ENCODE data around the gene ERGIC1. TPM values are rescaled to one million over a fixed set of nuclear protein-coding genes. Genes with fewer than 3 reads are reported as not detected.

Gene ERGIC1
- total and polyA plus RNA-seq, 2 experiments from 2014 or later, result 25.2 to 92.2 TPM

DNA sequence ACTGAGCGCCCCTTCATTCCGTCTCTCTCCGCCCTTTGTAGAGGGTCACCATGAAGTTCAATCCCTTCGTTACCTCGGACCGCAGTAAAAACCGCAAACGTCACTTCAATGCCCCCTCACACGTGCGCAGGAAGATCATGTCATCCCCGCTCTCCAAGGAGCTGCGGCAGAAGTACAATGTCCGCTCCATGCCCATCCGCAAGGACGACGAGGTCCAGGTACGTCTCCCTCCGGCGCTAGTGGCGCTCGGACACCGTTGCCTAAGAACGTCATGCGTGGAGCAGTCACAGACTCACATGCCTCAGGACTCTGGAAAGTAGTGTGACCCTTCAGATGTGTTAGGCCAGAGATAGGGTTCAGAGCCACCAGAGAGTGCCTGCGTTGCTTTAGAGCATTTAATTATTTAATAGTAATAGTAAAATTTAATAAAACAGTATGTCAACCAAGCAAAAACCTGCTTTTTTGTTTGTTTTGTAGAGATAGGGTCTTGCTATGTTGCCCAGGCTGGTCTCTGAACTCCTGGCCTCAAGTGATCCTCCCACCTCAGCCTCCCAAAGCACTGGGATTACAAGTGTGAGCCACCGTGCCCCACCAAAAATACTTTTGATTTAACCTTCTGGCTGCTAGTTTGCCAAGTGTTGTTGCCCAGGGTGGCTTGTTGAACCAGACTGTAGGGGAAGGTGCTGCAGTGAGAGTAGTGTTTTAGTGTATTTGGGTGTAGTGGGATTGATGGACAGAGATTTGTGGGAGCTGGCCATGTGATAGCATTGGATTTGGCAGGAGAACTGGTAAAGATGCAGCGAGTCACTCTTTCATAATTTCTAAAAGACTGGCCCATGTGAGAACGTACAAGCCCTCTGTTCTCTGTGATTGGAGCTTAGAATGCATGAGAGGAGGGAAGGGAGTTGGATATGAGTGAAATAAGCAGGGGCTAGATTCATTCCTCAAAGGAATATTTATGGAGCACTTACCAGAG lies 126.1 kb downstream of the ERGIC1 start:
- Histone ChIP-seq H3K4me3 (peak overlapping the region; percentile 98), H4K20me1 (replicated peaks; ENCODE audit: insufficient read depth) (peaks cover 12% of the 10 kb centered on the region; the same call in 1 of the 2 replicates), H3K4me2 (peak overlapping the region; percentile 97), H3F3A (replicated peaks; ENCODE audit: low read depth) (no peaks in the 10 kb centered on the region), H3K27me3 (ENCODE audit: insufficient read depth) (peaks cover 22% of the 10 kb centered on the region), H3K9me2 (ENCODE audit: insufficient read depth) (no peaks in the 10 kb centered on the region), H3K79me2 (replicated peaks; ENCODE audit: insufficient read depth) (peaks cover 12% of the 10 kb centered on the region), H3K36me3 (ENCODE audit: insufficient read depth) (no peaks in the 10 kb centered on the region), H3K27ac (ENCODE audit: low read depth) (no peak overlapping the region), H2AFZ (peak overlapping the region; percentile 97), H3K4me1 (ENCODE audit: insufficient read depth) (peaks cover 3% of the 10 kb centered on the region; the same call in 1 of the 2 replicates)
- no peaks in the 10 kb centered on the region for H3K9me3 Mint-ChIP-seq
- DNase-seq (ENCODE audit: low spot score) (peak; percentile 37), ATAC-seq (no peak)
- peaks cover 15% of the 10 kb centered on the region for H3K36me3 Mint-ChIP-seq (ENCODE audit: low read depth)
- peaks cover 3% of the 10 kb centered on the region; the same call in 2 of the 3 replicates for H3K4me1 Mint-ChIP-seq
- H3K27ac Mint-ChIP-seq, result peak overlapping the region; percentile 88
- peak overlapping the region; percentile 96 for H3K4me3 Mint-ChIP-seq
- peaks cover 18% of the 10 kb centered on the region for H3K27me3 Mint-ChIP-seq (ENCODE audit: insufficient read depth, low read depth, poor library complexity)
- TF ChIP-seq CREB1 (CRISPR knock-in tag; IDR thresholded peaks at IDR 0.05; ENCODE audit: low read depth) (peak; percentile 51; the same call in 1 of the 2 replicates), ZNF114 (CRISPR knock-in tag; IDR thresholded peaks at IDR 0.05) (no peak), POLR2AphosphoS5 (IDR thresholded peaks at IDR 0.05; ENCODE audit: low read depth) (no peak), JUNB (IDR thresholded peaks at IDR 0.05; ENCODE audit: unreplicated experiment) (no peak), EZH2phosphoT487 (IDR thresholded peaks at IDR 0.05; ENCODE audit: unreplicated experiment) (no peak)
- TF ChIP-seq, protein P1, sequence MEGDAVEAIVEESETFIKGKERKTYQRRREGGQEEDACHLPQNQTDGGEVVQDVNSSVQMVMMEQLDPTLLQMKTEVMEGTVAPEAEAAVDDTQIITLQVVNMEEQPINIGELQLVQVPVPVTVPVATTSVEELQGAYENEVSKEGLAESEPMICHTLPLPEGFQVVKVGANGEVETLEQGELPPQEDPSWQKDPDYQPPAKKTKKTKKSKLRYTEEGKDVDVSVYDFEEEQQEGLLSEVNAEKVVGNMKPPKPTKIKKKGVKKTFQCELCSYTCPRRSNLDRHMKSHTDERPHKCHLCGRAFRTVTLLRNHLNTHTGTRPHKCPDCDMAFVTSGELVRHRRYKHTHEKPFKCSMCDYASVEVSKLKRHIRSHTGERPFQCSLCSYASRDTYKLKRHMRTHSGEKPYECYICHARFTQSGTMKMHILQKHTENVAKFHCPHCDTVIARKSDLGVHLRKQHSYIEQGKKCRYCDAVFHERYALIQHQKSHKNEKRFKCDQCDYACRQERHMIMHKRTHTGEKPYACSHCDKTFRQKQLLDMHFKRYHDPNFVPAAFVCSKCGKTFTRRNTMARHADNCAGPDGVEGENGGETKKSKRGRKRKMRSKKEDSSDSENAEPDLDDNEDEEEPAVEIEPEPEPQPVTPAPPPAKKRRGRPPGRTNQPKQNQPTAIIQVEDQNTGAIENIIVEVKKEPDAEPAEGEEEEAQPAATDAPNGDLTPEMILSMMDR (conservative IDR thresholded peaks at IDR 0.05; ENCODE audit: low read depth in 2 of 2), result no peak

- ATAC-seq, result no peak
- H3K4me3 ChIP-seq, result no peak overlapping the region
- Mint-ChIP-seq H3K4me1 (no peaks in the 10 kb centered on the region), H3K27me3 (ENCODE audit: insufficient read depth, low read depth, poor library complexity) (peaks cover 2% of the 10 kb centered on the region), H3K27ac (no peak overlapping the region), H3K4me3 (no peak overlapping the region), H3K9me3 (no peaks in the 10 kb centered on the region), H3K36me3 (ENCODE audit: low read depth) (peaks cover 8% of the 10 kb centered on the region)
- TF ChIP-seq, protein P1 (conservative IDR thresholded peaks at IDR 0.05; ENCODE audit: low read depth in 2 of 2), result no peak
- no peaks in the 10 kb centered on the region for H4K20me1 ChIP-seq (replicated peaks; ENCODE audit: insufficient read depth)
- no peak overlapping the region for H2AFZ ChIP-seq
- H3K27ac ChIP-seq (ENCODE audit: low read depth), result no peak overlapping the region
- no peaks in the 10 kb centered on the region for H3K9me2 ChIP-seq (ENCODE audit: insufficient read depth)
- no peaks in the 10 kb centered on the region for H3K79me2 ChIP-seq (replicated peaks; ENCODE audit: insufficient read depth)
- H3K4me1 ChIP-seq (ENCODE audit: insufficient read depth), result no peaks in the 10 kb centered on the region
- no peak overlapping the region for H3K4me2 ChIP-seq
- H3F3A ChIP-seq (replicated peaks; ENCODE audit: low read depth), result no peaks in the 10 kb centered on the region
- DNase-seq (ENCODE audit: low spot score), result no peak
- H3K36me3 ChIP-seq (ENCODE audit: insufficient read depth), result no peaks in the 10 kb centered on the region
- H3K27me3 ChIP-seq (ENCODE audit: insufficient read depth), result no peaks in the 10 kb centered on the region
Measured at GRCh38 chr5:172969921-172970320, 135.9 kb downstream of the ERGIC1 start.
